Ovary (tissue), 3 donors: ENCODE measurements around the gene COX15.

Experiments used
- CTCF ChIP-seq, 3 donors: fragments of 450-650 bp in 2 of 3; fragments of 200-600 bp in 1 of 3; IDR thresholded peaks; one replicate each; pipeline versions ENCODE4 v1.5.1 to v1.8.0; 2016 to 2022; ENCODE audit warnings: antibody characterized with exemption in 3 of 3, mild to moderate bottlenecking in 1 of 3
- POLR2A ChIP-seq: fragments of 450-650 bp; IDR thresholded peaks from one replicate; pipeline ENCODE4 v1.6.1; 2017; ENCODE audit warnings: antibody characterized with exemption, mild to moderate bottlenecking, moderate library complexity
- donor health status: DM: no; HTN: no; CAD: no.

DNA sequence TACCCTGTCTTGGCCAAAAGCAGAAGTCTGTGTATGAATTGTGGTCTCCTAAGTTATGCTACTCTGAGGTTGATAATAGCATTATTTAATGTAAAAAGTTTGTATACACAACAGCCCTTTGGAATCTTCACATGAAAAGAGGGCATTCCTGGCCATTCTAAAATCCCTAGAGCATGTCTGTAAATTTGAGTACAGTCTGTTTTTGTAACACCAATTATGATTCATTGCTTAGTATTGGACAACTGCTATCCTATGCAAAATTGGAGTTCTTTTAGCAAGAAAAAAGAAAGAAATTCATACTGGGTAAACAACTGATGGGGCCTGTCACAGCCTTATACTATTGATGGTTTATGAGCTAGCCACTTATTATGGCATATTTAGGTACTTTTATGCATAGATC, 10.3 kb upstream of the COX15 start:
- TF ChIP-seq POLR2A (no peak), CTCF (IDR thresholded peaks at IDR 0.05) (no peak)
